K562 (cell line): Measurements from ENCODE around the gene ATAD3B. TPM values are rescaled to one million over a fixed set of nuclear protein-coding genes. Genes with fewer than 3 reads are reported as not detected.
"Not testable (repeated sequence)": the region's sequence is repeated elsewhere in the genome, so short reads cannot be mapped to it uniquely, and the experiment has no call there.

Experiments used
- ATAC-seq: fragments of 200-7000 bp; cut with Tn5 transposase; 3 replicates; pipeline ENCODE4 v1.9.1; 2020; ENCODE audit warnings: moderate library complexity
- BruUV-seq: library from RNA; stranded (reverse); fragments of 400-500 nt; replicated peaks from 2 replicates; lab custom pipeline; 2021; lab: Mats Ljungman, UMichigan
- CTCF ChIA-PET: fragments of 300-600 bp; formaldehyde crosslinking; extraction: SDS; loops from one replicate; lab custom pipeline; 2021; ENCODE audit warnings: low intra/inter-chr PET ratio; lab: Yijun Ruan, JAX
- POLR2A ChIA-PET: fragments of 300-600, 350-650 bp; sonication (Branson Sonifier 250); formaldehyde crosslinking; extraction: SDS; loops from one replicate; lab custom pipeline; 2021; ENCODE audit warnings: antibody characterized with exemption, inconsistent platforms; lab: Yijun Ruan, JAX
- DNase-seq, 4 experiments: peaks; one replicate each; pipeline versions ENCODE4 v3.0.0 to v3.0.0-alpha.2; 2011 to 2018; ENCODE audit warnings: low spot score in 3 of 4, mixed read lengths in 3 of 4; ENCODE audit errors: extremely low read depth in 1 of 4
- FAIRE-seq: peaks from 2 replicates; lab custom pipeline; 2011; peaks lifted over from hg19 to GRCh38; lab: Jason Lieb, UNC
- H2AFZ ChIP-seq: 2 replicates; pipeline ENCODE4 v1.6.0; 2011; ENCODE audit warnings: low read depth, low read length, control low read depth, inconsistent platforms
- H3K27ac ChIP-seq: fragments of 200-600 bp; 3 replicates; pipeline ENCODE4 v1.8.0; 2011; ENCODE audit warnings: low read depth, mild to moderate bottlenecking, control low read depth, inconsistent platforms, low read length, moderate library complexity, mixed read lengths; ENCODE audit errors: extremely low read depth
- H3K27me3 ChIP-seq, 2 experiments: fragments of 300-600 bp in 1 of 2; 2 replicates in 1 of 2; 3 replicates in 1 of 2; pipeline versions ENCODE4 v1.6.0 to v1.8.0; 2011; ENCODE audit warnings: inconsistent platforms in 2 of 2, low read length in 2 of 2, mild to moderate bottlenecking in 1 of 2, mixed read lengths in 1 of 2, moderate library complexity in 1 of 2; ENCODE audit not compliant: control insufficient read depth in 2 of 2, insufficient read depth in 2 of 2
- H3K36me3 ChIP-seq: fragments of 300-600 bp; 3 replicates; pipeline ENCODE4 v1.8.0; 2011; ENCODE audit warnings: mild to moderate bottlenecking, low read length, inconsistent platforms; ENCODE audit not compliant: control insufficient read depth, insufficient read depth
- H3K4me1 ChIP-seq, 2 experiments: fragments of 200-600 bp in 1 of 2; replicated peaks in 1 of 2; 2 replicates in 1 of 2; 3 replicates in 1 of 2; pipeline versions ENCODE4 v1.5.1 to v1.8.0; 2011; ENCODE audit warnings: inconsistent platforms in 2 of 2, low read length in 2 of 2, mild to moderate bottlenecking in 1 of 2, mixed read lengths in 1 of 2, moderate library complexity in 1 of 2; ENCODE audit not compliant: control insufficient read depth in 2 of 2, insufficient read depth in 2 of 2
- H3K4me2 ChIP-seq: 2 replicates; pipeline ENCODE4 v1.6.1; 2011; ENCODE audit warnings: low read length, control low read depth, inconsistent platforms, mixed read lengths; ENCODE audit not compliant: insufficient read depth
- H3K4me3 ChIP-seq: fragments of 200-600 bp; sonication (generic), shearing (Covaris generic); 2 replicates; pipeline ENCODE4 v1.5.1; 2016; ENCODE audit warnings: control low read depth, inconsistent platforms
- H3K79me2 ChIP-seq: fragments of 200-600 bp; 3 replicates; pipeline ENCODE4 v1.8.0; 2011; ENCODE audit warnings: low read length, inconsistent platforms; ENCODE audit not compliant: control insufficient read depth, insufficient read depth
- H3K9ac ChIP-seq, 2 experiments: 2 replicates each; pipeline versions ENCODE4 v1.6.0 to v1.6.1; 2011; ENCODE audit warnings: low read depth in 2 of 2, low read length in 2 of 2, control low read depth in 1 of 2, inconsistent platforms in 1 of 2, mild to moderate bottlenecking in 1 of 2, mixed read lengths in 1 of 2; ENCODE audit not compliant: insufficient read depth in 1 of 2
- H3K9me1 ChIP-seq: one replicate; pipeline ENCODE4 v1.6.0; 2011; ENCODE audit warnings: inconsistent platforms, mild to moderate bottlenecking, low read length, moderate library complexity; ENCODE audit not compliant: control insufficient read depth, insufficient read depth
- H3K9me3 ChIP-seq: replicated peaks from 2 replicates; pipeline ENCODE4 v1.5.1; 2011; ENCODE audit warnings: low read depth, low read length, inconsistent platforms; ENCODE audit not compliant: control insufficient read depth, insufficient read depth
- H4K20me1 ChIP-seq: replicated peaks from 2 replicates; pipeline ENCODE4 v1.6.1; 2011; ENCODE audit warnings: low read length, inconsistent platforms, mixed read lengths; ENCODE audit not compliant: control insufficient read depth, insufficient read depth
- ARNT ChIP-seq, 2 experiments: fragments of 450-650 bp; IDR thresholded peaks; 2 replicates each; pipeline ENCODE4 v1.6.1; 2016; ENCODE audit warnings: mild to moderate bottlenecking in 1 of 2
- BCOR ChIP-seq: fragments of 450-650 bp; IDR thresholded peaks from 2 replicates; pipeline ENCODE4 v1.6.1; 2016
- BRD9 ChIP-seq: fragments of 450-650 bp; IDR thresholded peaks from 2 replicates; pipeline ENCODE4 v1.6.1; 2018; ENCODE audit warnings: low read depth; ENCODE audit not compliant: partially characterized antibody
- HDAC1 ChIP-seq, 2 experiments: fragments of 450-650 bp; IDR thresholded peaks; 2 replicates each; pipeline ENCODE4 v1.6.1; 2016 to 2017; ENCODE audit warnings: inconsistent platforms in 1 of 2, mild to moderate bottlenecking in 1 of 2, moderate library complexity in 1 of 2
- HDGF ChIP-seq: fragments of 450-650 bp; IDR thresholded peaks from 2 replicates; pipeline ENCODE4 v1.6.1; 2016
- MCM7 ChIP-seq, 2 experiments: fragments of 450-650 bp; IDR thresholded peaks; 2 replicates each; pipeline ENCODE4 v1.6.1; 2016 to 2018
- NUFIP1 ChIP-seq: fragments of 450-650 bp; IDR thresholded peaks from 2 replicates; pipeline ENCODE4 v1.6.1; 2018; ENCODE audit not compliant: partially characterized antibody
- PHB ChIP-seq: fragments of 250-450 bp; sonication (Bioruptor Pico); IDR thresholded peaks from 2 replicates; pipeline ENCODE4 v1.5.0; 2021
- PHF20 ChIP-seq: fragments of 450-650 bp; IDR thresholded peaks from 2 replicates; pipeline ENCODE4 v1.6.1; 2018; ENCODE audit not compliant: partially characterized antibody
- SRSF9 ChIP-seq: fragments of 200-400 bp; formaldehyde crosslinking; IDR thresholded peaks from 2 replicates; pipeline ENCODE4 v1.6.1; 2017; ENCODE audit warnings: low read depth, low read length, borderline replicate concordance
- TBP ChIP-seq: optimal IDR thresholded peaks from 2 replicates; pipeline ENCODE3; 2011; ENCODE audit warnings: low read depth, low read length, improper control_type of control experiment
- THRAP3 ChIP-seq: fragments of 450-650 bp; IDR thresholded peaks from 2 replicates; pipeline ENCODE4 v1.6.1; 2016; ENCODE audit warnings: mild to moderate bottlenecking, inconsistent platforms, borderline replicate concordance
- U2AF1 ChIP-seq: fragments of 200-400 bp; formaldehyde crosslinking; optimal IDR thresholded peaks from 2 replicates; pipeline ENCODE3; 2017; ENCODE audit warnings: mild to moderate bottlenecking, low read depth, low read length, moderate library complexity
- ZNF445 ChIP-seq: fragments of 250-450 bp; sonication (Bioruptor Pico); IDR thresholded peaks from 2 replicates; pipeline ENCODE4 v1.4.0; 2020; ENCODE audit warnings: low read depth, mild to moderate bottlenecking, moderate library complexity
- WGBS: fragments of 100-300 bp; shearing (Covaris generic); methylation state at CpG from one replicate; pipeline ENCODE4 v1.1.6; 2016; ENCODE audit warnings: low coverage, mixed read lengths; ENCODE audit not compliant: insufficient coverage; ENCODE audit errors: missing lambda C conversion rate; 5-methylcytosine and 5-hydroxymethylcytosine counted together
- in situ Hi-C: fragments of 300-500 bp; cut with MboI; formaldehyde crosslinking; loops from 4 replicates; pipeline ENCODE4 v1.15.0; 2018; ENCODE audit warnings: inconsistent platforms, mixed read lengths
- intact Hi-C: fragments of 100-400 bp; cut with micrococcal nuclease; formaldehyde crosslinking; loops from 2 replicates; pipeline ENCODE4 v1.14.2; 2022
- polyA plus RNA-seq, 8 experiments: library from polyadenylated mRNA; depleted of rRNA in 4 of 8; stranded (reverse) in 5 of 8; unstranded in 3 of 8; fragments of >200 nt; fragmentation: Nextera tagmentation in 2 of 8; fragmentation: Illumina TruSeq in 1 of 8; extraction: Ambion mirVana in 2 of 8; extraction: Trizol in 1 of 8; gene quantifications; 2 replicates each; pipeline versions ENCODE4 v1.2.1 to v1.2.3, GENCODE V29; 2011 to 2014; ENCODE audit warnings: inconsistent platforms in 1 of 8, missing spikeins in 1 of 8
- total RNA-seq, 7 experiments: library from RNA; depleted of rRNA in 6 of 7; stranded (reverse); fragments of >200 nt in 6 of 7; fragmentation: Illumina TruSeq in 2 of 7; extraction: Trizol in 2 of 7; gene quantifications; 2 replicates each; pipeline versions ENCODE4 v1.2.1 to v1.2.3, GENCODE V29; 2011 to 2021; ENCODE audit warnings: low replicate concordance in 1 of 7
- TF ChIP-seq, protein P1 (sequence below): fragments of 450-650 bp; IDR thresholded peaks from 2 replicates; pipeline ENCODE4 v1.6.1; 2016
- TF ChIP-seq, protein P2 (sequence below): fragments of 450-650 bp; formaldehyde crosslinking; IDR thresholded peaks from 2 replicates; pipeline ENCODE4 v1.4.0; 2022; ENCODE audit warnings: missing genetic modification characterization

The ATAD3B gene
- total and polyA plus RNA-seq, 9 of the 15 experiments (the other 6 are each of a cell fraction or from before 2014, with no cell fraction given) = 0.07 to 113 (median 27.7) TPM

DNA sequence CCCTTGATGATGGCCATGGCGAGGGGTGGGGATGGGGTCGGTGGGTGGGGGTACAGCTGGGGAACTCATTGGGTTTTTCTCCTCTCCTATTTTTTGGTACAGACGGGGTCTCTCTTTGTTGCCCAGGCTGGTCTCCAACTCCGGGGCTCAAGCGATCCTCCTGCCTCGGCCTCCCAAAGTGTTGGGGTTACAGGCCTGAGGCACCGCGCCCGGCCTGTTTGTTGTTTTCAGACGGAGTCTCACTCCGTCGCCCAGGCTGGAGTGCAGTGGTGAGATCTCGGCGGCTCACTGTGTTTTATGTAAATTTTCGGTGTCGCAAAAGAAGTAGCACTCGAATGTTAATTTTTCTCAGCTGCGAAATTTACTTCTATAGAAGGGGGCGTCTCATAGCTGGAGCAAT lies 24.9 kb upstream of the ATAD3B start:
- ATAC-seq = not testable (repeated sequence)
- WGBS = 70% methylated on average over 13 of the region's 19 CpGs

DNA sequence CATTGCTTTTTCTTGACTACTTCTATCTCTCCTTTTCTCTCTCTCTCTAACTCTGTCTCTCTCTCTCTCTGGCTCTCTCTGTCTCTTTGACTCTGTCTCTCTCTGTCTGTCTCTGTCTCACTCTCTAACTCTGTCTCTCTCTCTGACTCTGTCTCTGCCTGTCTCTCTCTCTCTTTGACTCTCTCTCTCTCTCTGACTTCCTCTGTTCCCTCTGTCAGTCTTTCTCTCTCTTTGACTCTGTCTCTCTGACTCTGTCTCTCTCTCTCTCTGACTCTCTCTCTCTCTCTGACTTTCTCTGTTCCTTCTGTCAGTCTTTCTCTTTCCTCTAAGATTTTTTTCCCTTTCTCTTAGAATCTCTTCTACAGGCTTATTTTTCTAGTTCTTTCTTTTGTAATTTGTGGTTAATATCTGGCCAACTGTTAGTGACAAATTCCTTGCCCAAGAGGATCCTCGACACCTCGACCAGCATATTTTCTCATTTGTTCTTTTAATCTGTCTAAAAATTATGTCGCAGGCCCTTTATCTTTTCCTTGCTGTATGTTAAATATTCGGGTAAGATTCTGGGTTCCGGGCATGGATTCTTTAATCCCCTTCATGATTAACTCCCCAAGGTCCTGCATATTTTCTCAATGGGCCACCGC lies 22.3 kb upstream of the ATAD3B start, which contains the start of gene ATAD3C:
ATAD3C (plus strand) TSS at position 591 of the 641 bp plus-strand sequence. CDS start 995 bp downstream, outside the sequence.
- ATAC-seq (no peak), DNase-seq (no peak), FAIRE-seq (no peak)
- peak within 1 kb of the TSS; percentile 72; the same call in 1 of the 2 replicates for H2AFZ ChIP-seq
- no TSS peak for BruUV-seq
- H3K4me2 ChIP-seq = no peak within 1 kb of the TSS
- CTCF ChIA-PET = no interaction called here
- no peaks in the 10 kb centered on the region for H3K9me3 ChIP-seq
- intact Hi-C loops (no loop called here), in situ Hi-C loops (loop anchor here (5.0 kb wide), 1 partner anchor 48 kb away; no protein-coding TSS in a partner anchor)
- H3K36me3 ChIP-seq = no peaks in the 10 kb centered on the region
- no peaks in the 10 kb centered on the region for H3K27me3 ChIP-seq
- no peak within 1 kb of the TSS for H3K27ac ChIP-seq
- no peak within 1 kb of the TSS for H3K4me3 ChIP-seq
- no peaks in the 10 kb centered on the region for H3K79me2 ChIP-seq
- H4K20me1 ChIP-seq = no peaks in the 10 kb centered on the region
- WGBS = 34% methylated on average over 6 of the region's 6 CpGs
- H3K9me1 ChIP-seq = no peaks in the 10 kb centered on the region
- POLR2A ChIA-PET = no interaction called here
- H3K9ac ChIP-seq = no peak within 1 kb of the TSS
- H3K4me1 ChIP-seq = peaks cover 0 to 19% of the 10 kb centered on the region in 2 experiments; a peak in 3 of 5 replicates
- 0 out of 4 replicates have a peak, but pooled peaks of 1 of the 2 experiments have one; percentile 40 for TF ChIP-seq ARNT (IDR thresholded peaks at IDR 0.05)
- TF ChIP-seq, protein P1, sequence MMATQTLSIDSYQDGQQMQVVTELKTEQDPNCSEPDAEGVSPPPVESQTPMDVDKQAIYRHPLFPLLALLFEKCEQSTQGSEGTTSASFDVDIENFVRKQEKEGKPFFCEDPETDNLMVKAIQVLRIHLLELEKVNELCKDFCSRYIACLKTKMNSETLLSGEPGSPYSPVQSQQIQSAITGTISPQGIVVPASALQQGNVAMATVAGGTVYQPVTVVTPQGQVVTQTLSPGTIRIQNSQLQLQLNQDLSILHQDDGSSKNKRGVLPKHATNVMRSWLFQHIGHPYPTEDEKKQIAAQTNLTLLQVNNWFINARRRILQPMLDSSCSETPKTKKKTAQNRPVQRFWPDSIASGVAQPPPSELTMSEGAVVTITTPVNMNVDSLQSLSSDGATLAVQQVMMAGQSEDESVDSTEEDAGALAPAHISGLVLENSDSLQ = peak; percentile 38; the same call in 1 of the 2 replicates
- no peak for TF ChIP-seq MCM7 (IDR thresholded peaks at IDR 0.05)
- no peak for TF ChIP-seq U2AF1
- TF ChIP-seq NUFIP1 = no peak
- TF ChIP-seq BRD9 = no peak
- TF ChIP-seq PHF20 = no peak
- no peak for TF ChIP-seq ZNF445
- TF ChIP-seq SRSF9 = no peak
- TF ChIP-seq PHB (CRISPR knock-in tag) = no peak
- peak in 1 of 2 experiments; percentile 52; a peak in 1 of 4 replicates for TF ChIP-seq HDAC1 (IDR thresholded peaks at IDR 0.05)
- no peak for TF ChIP-seq TBP
- peak; percentile 27; the same call in 1 of the 2 replicates for TF ChIP-seq BCOR
- TF ChIP-seq, protein P2, sequence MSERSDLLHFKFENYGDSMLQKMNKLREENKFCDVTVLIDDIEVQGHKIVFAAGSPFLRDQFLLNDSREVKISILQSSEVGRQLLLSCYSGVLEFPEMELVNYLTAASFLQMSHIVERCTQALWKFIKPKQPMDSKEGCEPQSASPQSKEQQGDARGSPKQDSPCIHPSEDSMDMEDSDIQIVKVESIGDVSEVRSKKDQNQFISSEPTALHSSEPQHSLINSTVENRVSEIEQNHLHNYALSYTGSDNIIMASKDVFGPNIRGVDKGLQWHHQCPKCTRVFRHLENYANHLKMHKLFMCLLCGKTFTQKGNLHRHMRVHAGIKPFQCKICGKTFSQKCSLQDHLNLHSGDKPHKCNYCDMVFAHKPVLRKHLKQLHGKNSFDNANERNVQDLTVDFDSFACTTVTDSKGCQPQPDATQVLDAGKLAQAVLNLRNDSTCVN (CRISPR knock-in tag) = peak; percentile 84
- TF ChIP-seq THRAP3 = peak; percentile 88
- no peak for TF ChIP-seq HDGF

More for the DNA sequence above, 24.9 kb upstream of the ATAD3B start:
- H2AFZ ChIP-seq, H3K9me3 ChIP-seq, H3K4me3 ChIP-seq, H3K9me1 ChIP-seq, DNase-seq, intact Hi-C loops, CTCF ChIA-PET, H3K36me3 ChIP-seq, H3K4me2 ChIP-seq, H3K27me3 ChIP-seq, H3K79me2 ChIP-seq, FAIRE-seq, H4K20me1 ChIP-seq, BruUV-seq, H3K27ac ChIP-seq, H3K9ac ChIP-seq, POLR2A ChIA-PET: not testable (repeated sequence)
- in situ Hi-C loops = loop anchor here (5.0 kb wide), 1 partner anchor 51 kb away; no protein-coding TSS in a partner anchor
- peaks cover 0 to 24% of the 10 kb centered on the region in 2 experiments; a peak in 3 of 5 replicates for H3K4me1 ChIP-seq
